Hematopoietic multipotent progenitor cell (in vitro differentiated cells): Measurements from ENCODE around the gene CAMTA2. TPM values are rescaled to one million over a fixed set of nuclear protein-coding genes. Genes with fewer than 3 reads are reported as not detected.
A peak's percentile ranks its signal among the peaks of the same experiment; 100 is the strongest.

Source experiments
- DNase-seq, 3 donors: peaks; one replicate each; pipeline ENCODE4 v3.0.0-alpha.2; 2011 to 2015; ENCODE audit warnings: low read depth in 2 of 3, low spot score in 2 of 3
- total RNA-seq: library from RNA; depleted of rRNA; stranded (reverse); fragments of >200 nt; gene quantifications from one replicate; pipeline ENCODE4 v1.2.3, GENCODE V29; 2012

The CAMTA2 gene
- total RNA-seq, 1 donor = 6.2 TPM

DNA sequence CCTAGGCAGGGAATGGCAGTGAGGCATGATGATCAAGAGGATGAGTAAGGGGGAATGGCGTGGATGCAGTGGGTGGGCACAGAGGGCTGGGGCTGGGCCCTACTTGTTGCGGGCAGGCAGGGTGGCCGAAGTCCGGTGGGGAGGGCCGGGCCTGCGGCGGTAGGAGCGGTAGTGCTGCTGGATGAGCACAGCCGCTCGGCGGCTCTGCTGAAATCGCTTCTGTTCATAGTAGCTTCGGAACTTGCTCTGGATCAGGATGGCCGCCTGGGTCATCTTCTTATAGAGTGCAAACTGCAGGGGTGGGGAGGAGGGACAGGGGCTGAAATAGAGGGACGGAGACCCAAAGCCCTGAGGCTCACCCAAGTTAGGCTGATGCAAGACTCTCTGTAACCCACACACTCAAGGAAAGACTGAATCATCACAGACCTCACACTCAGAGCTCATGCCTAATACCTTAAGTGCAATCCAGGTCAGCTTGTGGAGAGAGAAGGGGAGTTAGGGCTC lies 18.4 kb downstream of the CAMTA2 start:
- DNase-seq = no peak

- DNase-seq = no peak
Measured at GRCh38 chr17:4968486-4969046, 18.9 kb downstream of the CAMTA2 start.

DNA sequence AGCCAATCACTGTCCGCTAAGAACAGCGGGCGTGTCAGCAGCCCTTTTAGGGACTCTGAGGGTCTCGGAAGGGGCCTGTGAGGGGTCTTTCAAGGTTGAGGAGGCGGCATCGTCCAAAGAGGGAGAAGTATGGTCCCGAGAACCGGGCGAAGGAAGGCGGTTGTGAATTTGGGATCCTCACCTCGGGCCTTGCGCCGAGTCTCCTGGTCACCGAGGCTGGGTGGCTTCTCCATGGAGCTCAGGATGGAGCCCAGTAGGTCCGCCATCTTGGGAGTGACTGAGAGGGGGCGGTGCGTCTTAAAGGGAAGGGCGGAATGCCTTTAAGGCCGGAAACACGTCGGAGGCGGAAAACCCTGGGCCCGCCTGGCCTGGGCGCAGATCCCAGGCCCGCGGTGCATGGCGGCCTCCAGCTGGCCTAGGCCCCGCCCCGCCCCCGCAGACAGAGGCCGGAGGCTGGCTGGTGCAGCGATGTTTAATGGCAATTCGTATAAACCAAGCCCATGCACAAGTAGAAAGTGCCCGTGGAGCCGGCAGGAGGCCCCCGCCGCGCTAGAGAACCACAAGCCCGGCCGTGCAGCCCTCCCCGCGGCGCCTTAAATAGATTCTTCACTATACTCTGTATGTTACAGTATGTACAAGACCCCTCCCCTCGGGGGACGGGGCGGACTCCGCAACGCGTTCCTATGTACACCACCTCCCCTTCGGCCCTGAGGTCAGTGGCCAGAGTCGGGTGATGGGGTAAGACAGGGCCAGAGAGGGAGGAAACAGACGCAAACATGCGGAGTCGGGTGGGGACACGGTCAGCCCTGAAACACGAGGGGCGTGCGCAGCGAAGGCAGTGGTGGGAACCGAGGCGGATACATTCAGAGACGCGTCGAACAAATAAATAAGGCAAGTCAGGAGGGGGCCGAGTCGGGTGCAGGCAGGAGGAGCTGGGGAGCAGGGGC lies 19.7 kb downstream of the CAMTA2 start, which contains the start of gene SPAG7:
TSS of gene SPAG7 (minus strand) at position 279 of the 947 bp plus-strand sequence. CDS start at position 266, 13 bp downstream.
- peak; percentile 95 to 98 (median 97) for DNase-seq

DNA sequence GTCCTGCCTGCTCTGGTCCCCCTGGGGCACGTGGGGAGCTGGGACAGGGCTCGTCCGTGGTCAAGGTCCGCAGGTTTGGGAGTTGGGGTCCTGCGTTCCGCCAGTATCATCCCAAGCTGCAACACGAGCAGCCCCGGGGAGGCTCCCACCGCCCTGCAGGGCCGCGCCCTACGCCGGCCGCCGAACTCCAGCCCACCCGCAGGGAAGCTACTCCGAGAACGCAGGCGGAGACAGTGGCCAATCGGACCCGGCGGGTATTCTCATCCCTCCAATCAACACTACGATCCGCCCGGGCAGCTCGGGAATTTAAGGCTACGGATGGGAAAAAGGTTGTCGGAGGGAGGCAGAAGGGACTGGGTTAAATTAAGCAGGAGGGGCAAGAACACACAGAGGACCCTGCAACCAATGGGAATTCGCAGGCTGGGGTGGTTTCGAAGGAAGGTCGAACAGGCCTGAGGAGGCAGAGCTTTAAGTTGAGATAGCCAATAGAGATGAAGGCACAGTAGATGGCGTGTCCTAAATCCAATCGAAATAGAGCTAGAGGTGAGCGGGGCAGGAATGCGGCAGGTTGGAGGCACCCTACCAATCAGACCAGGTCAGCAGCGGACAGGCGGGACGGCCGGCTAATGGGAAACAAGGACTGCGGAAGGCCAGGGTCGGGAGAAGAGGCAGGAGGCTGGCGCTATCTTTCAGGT lies 20.5 kb downstream of the CAMTA2 start:
- DNase-seq = peak in 2 of 3 donors; percentile 99 to 100

DNA sequence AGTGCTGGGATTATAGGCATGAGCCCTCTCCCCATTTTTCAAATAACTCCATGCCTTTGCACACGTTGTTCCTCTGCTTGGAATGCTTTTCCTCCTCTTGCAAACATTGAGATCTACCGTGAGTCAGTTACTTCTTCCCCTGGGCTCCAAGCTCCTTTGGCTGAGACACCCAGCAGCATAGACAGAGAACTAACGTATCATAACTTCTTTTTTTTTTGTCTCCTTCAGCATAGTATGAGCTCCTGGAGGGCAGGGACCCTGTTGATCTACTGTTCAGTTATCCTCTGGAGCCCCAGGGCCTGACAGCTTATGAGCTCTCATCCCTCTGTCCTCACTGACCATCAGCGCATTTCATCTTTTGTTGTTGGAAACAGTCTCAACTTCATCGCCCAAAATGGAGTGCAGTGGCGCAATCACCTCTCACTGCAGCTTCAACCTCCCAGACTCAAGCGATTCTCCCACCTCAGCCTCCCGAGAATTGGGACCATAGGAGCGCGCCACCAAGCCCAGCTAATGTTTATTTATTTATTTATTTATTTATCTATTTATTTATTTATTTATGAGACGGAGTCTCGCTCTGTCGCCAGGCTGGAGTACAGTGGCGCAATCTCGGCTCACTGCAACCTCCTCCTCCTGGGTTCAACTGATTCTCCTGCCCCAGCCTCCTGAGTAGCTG lies 22.0 kb downstream of the CAMTA2 start:
- DNase-seq = no peak

- DNase-seq = no peak
Measured at GRCh38 chr17:4960279-4960922, 27.1 kb downstream of the CAMTA2 start.

DNA sequence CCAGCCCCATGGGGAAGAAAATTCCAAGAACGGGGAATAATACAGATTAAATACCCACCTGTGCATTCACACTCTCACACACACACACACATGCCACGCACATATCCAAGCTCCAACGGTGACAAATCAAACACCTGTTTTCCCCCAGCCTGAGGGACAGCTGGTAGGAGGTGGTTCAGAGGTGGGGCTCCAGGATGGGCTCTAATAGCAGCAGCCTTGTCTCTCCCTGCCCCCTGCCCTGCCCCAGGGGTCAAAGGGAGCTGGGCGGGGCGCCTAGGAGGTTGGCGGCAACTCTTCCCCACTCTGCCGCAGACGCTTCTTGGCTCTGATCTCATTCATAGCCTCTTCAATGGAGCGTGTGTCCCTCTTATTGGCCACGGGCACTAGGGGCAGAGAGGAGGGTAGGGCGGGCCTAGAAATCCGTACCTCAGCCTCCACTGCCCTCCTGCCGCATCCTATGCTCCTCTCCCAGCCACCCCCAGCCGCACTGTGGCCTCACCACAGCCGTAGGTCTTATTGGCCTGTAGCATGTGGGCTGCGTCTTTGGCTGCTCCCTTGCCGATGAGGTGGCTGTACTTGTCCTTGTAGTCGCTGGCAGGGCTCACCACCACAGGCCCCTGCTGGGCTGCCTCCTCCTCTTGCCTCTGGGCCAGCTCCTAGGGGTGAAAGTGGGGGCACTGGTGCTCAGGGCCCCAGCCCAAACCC lies 28.1 kb downstream of the CAMTA2 start:
- no peak for DNase-seq

GRCh38 chr17:4958102-4958501 lies 29.4 kb downstream of the CAMTA2 start:
- DNase-seq = no peak

GRCh38 chr17:4956493-4957061 lies 30.9 kb downstream of the CAMTA2 start:
- peak in 1 of 3 donors; percentile 65 for DNase-seq

DNA sequence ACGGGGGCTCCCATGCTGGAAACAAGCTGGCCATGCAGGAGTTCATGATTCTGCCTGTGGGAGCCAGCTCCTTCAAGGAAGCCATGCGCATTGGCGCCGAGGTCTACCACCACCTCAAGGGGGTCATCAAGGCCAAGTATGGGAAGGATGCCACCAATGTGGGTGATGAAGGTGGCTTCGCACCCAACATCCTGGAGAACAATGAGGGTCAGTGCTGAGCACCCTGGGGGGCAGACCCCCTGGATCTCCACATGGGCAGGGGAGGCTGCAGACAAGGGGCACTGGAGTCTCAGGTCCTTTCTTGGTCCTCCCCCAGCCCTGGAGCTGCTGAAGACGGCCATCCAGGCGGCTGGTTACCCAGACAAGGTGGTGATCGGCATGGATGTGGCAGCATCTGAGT lies 32.4 kb downstream of the CAMTA2 start:
- no peak for DNase-seq

- no peak for DNase-seq
Measured at GRCh38 chr17:4953451-4953961, 34.0 kb downstream of the CAMTA2 start.

DNA sequence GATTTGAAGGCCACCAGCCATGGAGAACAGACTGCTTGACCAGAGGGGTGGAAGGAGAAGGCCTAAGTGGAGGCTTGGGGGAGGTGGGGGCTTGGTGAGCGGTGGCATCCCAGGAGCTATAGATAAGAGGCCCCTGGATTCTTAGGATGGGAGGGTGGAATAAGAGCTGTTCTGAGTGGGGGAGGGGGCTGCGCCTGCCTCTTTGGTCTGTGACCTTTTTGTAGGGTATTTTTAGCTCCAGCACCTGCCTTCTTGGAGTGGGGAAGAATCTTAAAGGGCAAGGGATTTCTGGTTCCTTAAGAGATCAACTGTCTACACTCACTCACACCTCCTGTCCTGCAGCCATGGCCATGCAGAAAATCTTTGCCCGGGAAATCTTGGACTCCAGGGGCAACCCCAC lies 36.0 kb downstream of the CAMTA2 start:
- DNase-seq = no peak

DNA sequence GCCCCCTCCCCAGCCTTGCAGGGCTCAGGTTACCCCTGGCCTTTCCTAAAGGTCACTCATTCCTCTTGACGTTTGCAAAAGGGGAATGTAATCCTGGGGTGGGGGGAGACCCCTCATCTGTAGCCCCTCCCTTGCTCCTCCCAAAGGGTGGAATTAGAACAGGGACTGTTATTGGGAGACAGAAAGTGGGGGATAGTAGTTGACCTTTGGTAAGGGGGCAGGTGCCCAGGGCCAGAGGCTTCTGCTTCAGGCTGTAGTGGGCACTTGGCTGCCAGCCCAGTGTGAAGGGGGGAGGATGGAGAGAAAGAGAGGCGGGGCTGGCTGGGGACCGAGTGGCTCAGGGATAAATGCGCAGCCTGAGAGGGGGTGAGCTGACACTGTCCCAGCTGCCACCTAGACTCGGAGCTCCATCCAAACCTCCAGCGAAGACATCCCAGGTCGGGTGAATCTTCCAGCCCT lies 36.7 kb downstream of the CAMTA2 start, which contains the start of gene ENO3:
TSS of gene ENO3 (plus strand) at position 374 of the 459 bp plus-strand sequence. CDS start 711 bp downstream, outside the sequence.
- DNase-seq = no peak

GRCh38 chr17:4950075-4950745 lies 37.3 kb downstream of the CAMTA2 start:
- no peak for DNase-seq

- DNase-seq = peak; percentile 78 to 88 (median 80)
Measured at GRCh38 chr17:4949321-4950074, 38.0 kb downstream of the CAMTA2 start.

GRCh38 chr17:4948931-4949320 lies 38.5 kb downstream of the CAMTA2 start:
- peak in 2 of 3 donors; percentile 75 to 86 for DNase-seq
